Measurements from ENCODE around the gene PARD3.

- TF ChIP-seq ZNF384 (IDR thresholded peaks at IDR 0.05): no peak
- no peak for TF ChIP-seq CTBP1 (IDR thresholded peaks at IDR 0.05; ENCODE audit: borderline replicate concordance)
- no peak for TF ChIP-seq FOXA1 (IDR thresholded peaks at IDR 0.05)
- TF ChIP-seq SP1 (IDR thresholded peaks at IDR 0.05): no peak
- no peak for TF ChIP-seq BHLHE40 (IDR thresholded peaks at IDR 0.05; ENCODE audit: borderline replicate concordance)
- no peak for TF ChIP-seq FOXK2 (IDR thresholded peaks at IDR 0.05)
- TF ChIP-seq ELF4 (IDR thresholded peaks at IDR 0.05): no peak
These were observed 311.4 kb downstream of the PARD3 start for GRCh38 chr10:34503704-34504103.
